Right ventricle myocardium inferior (tissue), 1 donor: ENCODE data around the gene WIPF3. TPM values are rescaled to one million over a fixed set of nuclear protein-coding genes. Genes with fewer than 3 reads are reported as not detected.
"Not testable (repeated sequence)": the region's sequence is repeated elsewhere in the genome, so short reads cannot be mapped to it uniquely, and the experiment has no call there.

Source experiments
- ATAC-seq: fragments of 200-7000 bp; cut with Tn5 transposase; one replicate; pipeline ENCODE4 v1.9.1; 2020; ENCODE audit warnings: mild to moderate bottlenecking, moderate library complexity
- DNase-seq: peaks from one replicate; pipeline ENCODE4 v3.0.0; 2021; ENCODE audit errors: missing footprints
- intact Hi-C: fragments of 100-400 bp; cut with DNase I; formaldehyde crosslinking; loops from one replicate; pipeline ENCODE4 v1.11.0; 2022
- total RNA-seq: library from RNA; stranded (reverse); fragmentation: NEBNext Ultra II Directional; extraction: Animal tissue kit (Norgen Biotek cat#: 25700); gene quantifications from one replicate; pipeline ENCODE4 v1.2.1, GENCODE V29; 2021
- donor health status: DM: no; HTN: yes; CAD: no; lungs with severe emphysema.

WIPF3 gene
- total RNA-seq, 1 donor from 2014 or later, result 5.5 TPM

DNA sequence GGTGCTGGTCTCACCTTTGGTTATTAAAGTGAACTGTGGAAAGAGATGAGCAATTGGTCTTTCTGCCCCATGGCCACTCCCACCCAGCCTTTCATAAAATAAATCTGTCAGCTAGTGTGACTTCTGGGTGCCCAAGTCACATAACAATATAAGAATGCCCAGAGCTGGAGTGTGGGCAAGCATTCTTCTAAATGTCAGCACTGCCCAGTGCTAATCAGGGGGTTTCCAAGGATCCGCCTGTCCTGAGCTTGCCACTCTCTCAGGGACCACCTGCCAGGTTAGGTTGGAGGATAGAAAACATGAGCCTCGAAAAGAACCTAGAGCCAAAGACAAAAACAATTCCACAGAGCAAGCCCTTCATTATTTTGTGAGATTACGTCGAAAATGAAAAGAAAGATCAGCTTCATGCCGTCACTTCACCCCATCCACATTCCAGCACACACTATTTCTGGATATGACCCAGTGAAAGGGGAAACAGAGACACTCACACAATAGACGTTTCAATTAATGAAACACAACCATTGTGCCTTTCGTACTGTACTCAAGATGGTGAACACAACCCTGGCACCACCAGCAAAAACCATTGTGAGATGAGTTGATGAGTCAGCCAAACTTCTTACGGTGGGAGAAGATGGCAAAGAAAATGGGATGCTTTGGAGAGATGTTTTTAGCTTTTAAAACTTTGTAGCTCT is 152.5 kb downstream of the WIPF3 start:
- no peak for ATAC-seq
- intact Hi-C loops, result no loop called here
- no peak for DNase-seq

GRCh38 chr7:29961611-29962010 is 155.3 kb downstream of the WIPF3 start:
- intact Hi-C loops, DNase-seq, ATAC-seq: not testable (repeated sequence)

DNA sequence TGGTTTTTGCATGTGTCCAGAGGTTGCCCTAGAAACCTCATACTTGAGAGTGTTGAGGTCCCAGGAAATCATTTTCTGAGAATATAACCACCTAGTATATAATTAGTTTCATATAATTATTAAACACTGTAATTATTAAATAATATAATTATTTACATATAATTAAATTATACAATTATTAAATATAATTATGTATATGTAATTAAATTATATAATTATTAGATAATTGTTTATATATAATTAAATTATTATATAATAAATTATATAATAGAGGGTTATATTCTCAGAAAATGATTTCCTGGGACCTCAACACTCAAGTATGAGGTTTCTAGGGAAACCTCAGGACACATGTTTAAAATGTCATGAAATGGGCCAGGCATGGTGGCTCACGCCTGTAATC is 155.7 kb downstream of the WIPF3 start:
- DNase-seq, result no peak
- ATAC-seq, result no peak
- intact Hi-C loops, result no loop called here

- intact Hi-C loops, result no loop called here
- no peak for ATAC-seq
- no peak for DNase-seq
Observed at GRCh38 chr7:29965030-29965429, 158.7 kb downstream of the WIPF3 start.

Other genes starting within 250 kb of the WIPF3 start
- 0.32 TPM for gene PRR15, start 242.7 kb upstream of the WIPF3 start, total RNA-seq
- gene SCRN1, start 183.3 kb downstream of the WIPF3 start, total RNA-seq, result 15.0 TPM
- gene FKBP14, start 220.2 kb downstream of the WIPF3 start, total RNA-seq, result 8.5 TPM
- gene PLEKHA8, start 221.9 kb downstream of the WIPF3 start, total RNA-seq, result 3.9 TPM